ENCODE measurements around the gene OTC. TPM values are rescaled to one million over a fixed set of nuclear protein-coding genes. Genes with fewer than 3 reads are reported as not detected.

Gene OTC
- total RNA-seq, 1 experiment from 2014 or later = not detected

GRCh38 chrX:38431525-38431924, 79.1 kb downstream of the OTC start:
- no peaks in the 10 kb centered on the region for H3K9me3 ChIP-seq (ENCODE audit: control insufficient read depth in 1 of 2, insufficient read depth in 1 of 2, low read depth in 1 of 2, low read length in 2 of 2)

More at GRCh38 chrX:38431525-38431924, 79.1 kb downstream of the OTC start:
- POLR2A ChIA-PET = no interaction called here
- Histone ChIP-seq H2AFZ (ENCODE audit: low read depth, low read length, poor library complexity, severe bottlenecking) (no peak overlapping the region), H3K79me2 (ENCODE audit: insufficient read depth, low read length) (no peaks in the 10 kb centered on the region), H3K4me3 (replicated peaks in 1 of 2; ENCODE audit: low read depth in 1 of 2, low read length in 2 of 2) (no peak overlapping the region), H3K36me3 (ENCODE audit: control insufficient read depth in 1 of 2, insufficient read depth in 2 of 2, low read length in 2 of 2) (no peaks in the 10 kb centered on the region), H3K27ac (ENCODE audit: low read depth, low read length) (no peak overlapping the region), H3K27me3 (ENCODE audit: insufficient read depth, low read length) (no peaks in the 10 kb centered on the region), H3K9ac (ENCODE audit: low read length) (no peak overlapping the region), H4K20me1 (ENCODE audit: insufficient read depth) (no peaks in the 10 kb centered on the region), H3K9me2 (ENCODE audit: insufficient read depth) (no peaks in the 10 kb centered on the region), H3K4me1 (ENCODE audit: control insufficient read depth in 1 of 2, insufficient read depth in 2 of 2, low read length in 2 of 2) (no peaks in the 10 kb centered on the region), H3K4me2 (ENCODE audit: low read length) (no peak overlapping the region)
- intact Hi-C loops (cut with micrococcal nuclease) = no loop called here
- CTCF ChIA-PET = no interaction called here
- TF ChIP-seq MAX (IDR thresholded peaks at IDR 0.05) (no peak), EZH2phosphoT487 (IDR thresholded peaks at IDR 0.05; ENCODE audit: borderline replicate concordance) (no peak), CTCF (IDR thresholded peaks at IDR 0.05 in 2 of 3, conservative IDR thresholded peaks at IDR 0.05 in 1 of 3; ENCODE audit: borderline replicate concordance in 1 of 3, insufficient read depth in 1 of 3, low read depth in 2 of 3, low read length in 2 of 3) (no peak), SRF (IDR thresholded peaks at IDR 0.05; ENCODE audit: low read depth) (no peak), FOSL1 (IDR thresholded peaks at IDR 0.05; ENCODE audit: low read depth) (no peak), EZH2 (IDR thresholded peaks at IDR 0.05) (no peak), REST (IDR thresholded peaks at IDR 0.05; ENCODE audit: low read depth) (no peak), TCF7L2 (IDR thresholded peaks at IDR 0.05; ENCODE audit: borderline replicate concordance, extremely low read depth, insufficient read depth, insufficient read length) (no peak), ELF1 (IDR thresholded peaks at IDR 0.05; ENCODE audit: borderline replicate concordance, low read depth) (no peak), ZBTB33 (IDR thresholded peaks at IDR 0.05; ENCODE audit: extremely low read depth, insufficient replicate concordance, low read length) (no peak), POLR2A (IDR thresholded peaks at IDR 0.05; ENCODE audit: borderline replicate concordance, extremely low read depth, insufficient read depth, insufficient read length) (no peak), CBX3 (IDR thresholded peaks at IDR 0.05; ENCODE audit: low read depth) (no peak), POLR2AphosphoS5 (IDR thresholded peaks at IDR 0.05; ENCODE audit: low read depth, low read length) (no peak), EGR1 (IDR thresholded peaks at IDR 0.05; ENCODE audit: low read depth) (no peak), SIN3A (IDR thresholded peaks at IDR 0.05; ENCODE audit: low read depth) (no peak)
- RAD21 ChIA-PET (ENCODE audit: low non-redundant PET in 1 of 2, low total read pairs in 2 of 2, uncharacterized antibody in 2 of 2, unreplicated experiment in 2 of 2) = no interaction called here
- no peak for ATAC-seq
- no TSS peak for BruUV-seq (replicated peaks)
- DNase-seq (ENCODE audit: low read depth, low spot score) = no peak

All from HCT116 (cell line).